ENCODE measurements around the gene LRRC3B.

Gene LRRC3B

GRCh38 chr3:26631390-26631738 lies 8.8 kb downstream of the LRRC3B start:
- DNase-seq: no peak

GRCh38 chr3:26634601-26635000 lies 12.0 kb downstream of the LRRC3B start:
- DNase-seq: no peak

- no peak for DNase-seq
Observed at GRCh38 chr3:26636096-26636727, 13.6 kb downstream of the LRRC3B start.

- no peak for DNase-seq
Observed at GRCh38 chr3:26637698-26638097, 15.1 kb downstream of the LRRC3B start.

- DNase-seq: no peak
Observed at GRCh38 chr3:26638113-26638512, 15.5 kb downstream of the LRRC3B start.

GRCh38 chr3:26639339-26639738 lies 16.8 kb downstream of the LRRC3B start:
- DNase-seq: no peak

GRCh38 chr3:26647078-26647477 lies 24.5 kb downstream of the LRRC3B start:
- no peak for DNase-seq

GRCh38 chr3:26648461-26648860 lies 25.9 kb downstream of the LRRC3B start:
- DNase-seq: no peak

GRCh38 chr3:26652164-26652563 lies 29.6 kb downstream of the LRRC3B start:
- DNase-seq: no peak

- DNase-seq: no peak
Observed at GRCh38 chr3:26653811-26654425, 31.3 kb downstream of the LRRC3B start.

GRCh38 chr3:26655231-26655630 lies 32.7 kb downstream of the LRRC3B start:
- no peak for DNase-seq

GRCh38 chr3:26657348-26657976 lies 34.9 kb downstream of the LRRC3B start:
- DNase-seq: no peak

GRCh38 chr3:26668171-26668570 lies 45.6 kb downstream of the LRRC3B start:
- no peak for DNase-seq

- no peak for DNase-seq
Observed at GRCh38 chr3:26668696-26669095, 46.1 kb downstream of the LRRC3B start.

- no peak for DNase-seq
Observed at GRCh38 chr3:26675336-26675735, 52.8 kb downstream of the LRRC3B start.

- no peak for DNase-seq
Observed at GRCh38 chr3:26681632-26682031, 59.1 kb downstream of the LRRC3B start.

GRCh38 chr3:26682406-26682805 lies 59.8 kb downstream of the LRRC3B start:
- no peak for DNase-seq

GRCh38 chr3:26683902-26684301 lies 61.3 kb downstream of the LRRC3B start:
- DNase-seq: no peak

GRCh38 chr3:26687466-26687865 lies 64.9 kb downstream of the LRRC3B start:
- no peak for DNase-seq

- DNase-seq: no peak
Observed at GRCh38 chr3:26699553-26699952, 77.0 kb downstream of the LRRC3B start.

GRCh38 chr3:26703519-26703918 lies 80.9 kb downstream of the LRRC3B start:
- no peak for DNase-seq

- DNase-seq: no peak
Observed at GRCh38 chr3:26704736-26705135, 82.2 kb downstream of the LRRC3B start.

GRCh38 chr3:26708501-26708900 lies 85.9 kb downstream of the LRRC3B start:
- DNase-seq: no peak

- no peak for DNase-seq
Observed at GRCh38 chr3:26712211-26713026, 89.8 kb downstream of the LRRC3B start.
